Sigmoid colon (tissue), 7 donors: ENCODE results near the gene SLC9C2. TPM values are rescaled to one million over a fixed set of nuclear protein-coding genes. Genes with fewer than 3 reads are reported as not detected.

Experiments used
- DNase-seq: peaks from one replicate; pipeline ENCODE4 v3.0.0-alpha.2; 2019
- H3K27ac ChIP-seq, 4 donors: fragments of 200-600 bp; sonication (generic); one replicate each; pipeline ENCODE4 v1.5.1; 2016 to 2019; ENCODE audit warnings: mild to moderate bottlenecking in 1 of 4
- H3K27me3 ChIP-seq, 3 donors: fragments of 200-600 bp; sonication (generic); one replicate each; pipeline ENCODE4 v1.5.1; 2019; ENCODE audit warnings: mild to moderate bottlenecking in 1 of 3
- H3K36me3 ChIP-seq, 4 donors: fragments of 200-600 bp; sonication (generic); one replicate each; pipeline ENCODE4 v1.5.1; 2016 to 2019
- H3K4me1 ChIP-seq, 4 donors: fragments of 200-600 bp; sonication (generic); one replicate each; pipeline ENCODE4 v1.5.1; 2017 to 2019
- H3K4me3 ChIP-seq, 4 donors: fragments of 200-600 bp; sonication (generic); one replicate each; pipeline ENCODE4 v1.5.1; 2017 to 2019; ENCODE audit warnings: mild to moderate bottlenecking in 2 of 4, moderate library complexity in 1 of 4
- H3K9me3 ChIP-seq, 4 donors: fragments of 200-600 bp in 3 of 4; sonication (generic) in 3 of 4; one replicate each; pipeline versions ENCODE4 v1.5.1 to v1.6.1; 2013 to 2019
- CTCF ChIP-seq, 4 experiments: fragments of 450-650 bp in 3 of 4; fragments of 200-600 bp in 1 of 4; IDR thresholded peaks; one replicate each; pipeline ENCODE4 v1.5.1; 2016 to 2019; ENCODE audit warnings: antibody characterized with exemption in 4 of 4, mild to moderate bottlenecking in 3 of 4, moderate library complexity in 2 of 4
- EP300 ChIP-seq, 4 donors: sonication (generic); formaldehyde crosslinking; IDR thresholded peaks; one replicate each; pipeline ENCODE4 v1.6.1; 2017; ENCODE audit warnings: antibody characterized with exemption in 4 of 4
- POLR2A ChIP-seq, 2 donors: fragments of 450-650 bp; IDR thresholded peaks; one replicate each; pipeline ENCODE4 v1.6.1; 2016; ENCODE audit warnings: antibody characterized with exemption in 2 of 2, mild to moderate bottlenecking in 2 of 2, moderate library complexity in 2 of 2
- POLR2AphosphoS5 ChIP-seq, 4 donors: sonication (generic); formaldehyde crosslinking; IDR thresholded peaks; one replicate each; pipeline ENCODE4 v1.6.1; 2017; ENCODE audit warnings: antibody characterized with exemption in 4 of 4
- WGBS, 2 donors: extraction: QIAGEN DNeasy Blood & Tissue Kit; methylation state at CpG; one replicate each; pipeline ENCODE4 v1.1.7; 2013; 5-methylcytosine and 5-hydroxymethylcytosine counted together
- intact Hi-C: fragments of 100-400 bp; cut with DNase I; formaldehyde crosslinking; loops from one replicate; pipeline ENCODE4 v1.15.1; 2023
- polyA plus RNA-seq, 3 donors: library from polyadenylated mRNA; stranded (reverse); fragments of 200-250 nt; gene quantifications; one replicate each; pipeline ENCODE4 v1.2.3, GENCODE V29; 2013
- total RNA-seq, 4 donors: library from RNA; depleted of rRNA; stranded (reverse); fragments of >200 nt; gene quantifications; one replicate each; pipeline ENCODE4 v1.1.0, GENCODE V29; 2016
- donor health status: healthy with polysubstance abuse.
- donor health status: Bipolar disorder and iron deficiency.
- donor health status: healthy.

Gene SLC9C2
- total and polyA plus RNA-seq, 7 donors, result not detected

GRCh38 chr1:173580071-173580470 is 22.8 kb downstream of the SLC9C2 start:
- Histone ChIP-seq H3K9me3 (no peaks in the 10 kb centered on the region), H3K4me3 (no peak overlapping the region), H3K4me1 (no peaks in the 10 kb centered on the region), H3K36me3 (no peaks in the 10 kb centered on the region), H3K27me3 (no peaks in the 10 kb centered on the region), H3K27ac (no peak overlapping the region)
- 80 to 91% methylated on average over 3 of the region's 3 CpGs for WGBS, 2 donors
- no peak for DNase-seq
- intact Hi-C loops, result no loop called here
- TF ChIP-seq POLR2A (IDR thresholded peaks at IDR 0.05) (no peak), CTCF (IDR thresholded peaks at IDR 0.05) (no peak), EP300 (IDR thresholded peaks at IDR 0.05) (no peak), POLR2AphosphoS5 (IDR thresholded peaks at IDR 0.05) (no peak)

DNA sequence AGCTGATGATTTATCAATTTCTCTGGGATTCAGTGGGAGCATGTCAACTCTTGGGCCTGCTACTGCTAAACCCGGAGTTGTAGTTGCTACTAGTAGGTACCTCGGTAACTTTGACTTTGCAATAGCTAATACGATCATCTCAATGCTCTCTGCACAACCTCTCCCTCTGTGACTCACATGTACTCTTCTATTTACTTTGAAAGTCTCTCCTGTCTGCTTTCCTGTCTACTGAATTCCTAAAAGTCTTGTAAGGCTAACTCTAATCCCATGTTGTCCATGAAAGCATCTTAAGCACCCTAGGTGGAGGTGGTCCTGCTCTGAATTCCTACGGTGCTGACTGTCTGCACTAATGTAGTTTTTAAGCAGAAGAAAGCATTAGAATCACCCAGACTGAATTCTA is 29.3 kb downstream of the SLC9C2 start:
- no peak for DNase-seq
- Histone ChIP-seq H3K27me3 (no peaks in the 10 kb centered on the region), H3K4me3 (no peak overlapping the region), H3K4me1 (no peaks in the 10 kb centered on the region), H3K9me3 (no peaks in the 10 kb centered on the region), H3K36me3 (no peaks in the 10 kb centered on the region), H3K27ac (no peak overlapping the region)
- TF ChIP-seq POLR2A (IDR thresholded peaks at IDR 0.05), result no peak
- no peak for TF ChIP-seq POLR2AphosphoS5 (IDR thresholded peaks at IDR 0.05)
- TF ChIP-seq CTCF (IDR thresholded peaks at IDR 0.05), result no peak
- intact Hi-C loops, result no loop called here
- 89 to 96% methylated on average over 4 of the region's 4 CpGs for WGBS, 2 donors

- Histone ChIP-seq H3K36me3 (no peaks in the 10 kb centered on the region), H3K4me3 (no peak overlapping the region), H3K27me3 (no peaks in the 10 kb centered on the region), H3K9me3 (no peaks in the 10 kb centered on the region), H3K27ac (no peak overlapping the region), H3K4me1 (no peaks in the 10 kb centered on the region)
- intact Hi-C loops, result no loop called here
- TF ChIP-seq POLR2A (IDR thresholded peaks at IDR 0.05) (no peak), EP300 (IDR thresholded peaks at IDR 0.05) (no peak), CTCF (IDR thresholded peaks at IDR 0.05) (no peak), POLR2AphosphoS5 (IDR thresholded peaks at IDR 0.05) (no peak)
- DNase-seq, result no peak
- WGBS, 2 donors, result 89% methylated on average over 3 of the region's 3 CpGs
These were observed 30.5 kb downstream of the SLC9C2 start for GRCh38 chr1:173572201-173572873.

- intact Hi-C loops, result no loop called here
- H3K27ac ChIP-seq, result no peak overlapping the region
- no peak for DNase-seq
These were observed 32.4 kb downstream of the SLC9C2 start for GRCh38 chr1:173570370-173571007.

More at GRCh38 chr1:173570370-173571007, 32.4 kb downstream of the SLC9C2 start:
- WGBS, 2 donors, result 80 to 83% methylated on average over 4 of the region's 4 CpGs
- Histone ChIP-seq H3K9me3 (no peaks in the 10 kb centered on the region), H3K4me3 (no peak overlapping the region), H3K27me3 (no peaks in the 10 kb centered on the region), H3K4me1 (no peaks in the 10 kb centered on the region), H3K36me3 (no peaks in the 10 kb centered on the region)
- TF ChIP-seq CTCF (IDR thresholded peaks at IDR 0.05), result no peak
- TF ChIP-seq EP300 (IDR thresholded peaks at IDR 0.05), result no peak
- no peak for TF ChIP-seq POLR2A (IDR thresholded peaks at IDR 0.05)
- no peak for TF ChIP-seq POLR2AphosphoS5 (IDR thresholded peaks at IDR 0.05)
